Heart left ventricle (tissue), 16 donors: Measurements from ENCODE around the gene STH. TPM values are rescaled to one million over a fixed set of nuclear protein-coding genes. Genes with fewer than 3 reads are reported as not detected.

Source experiments
- ATAC-seq, 4 donors: fragments of 200-7000 bp; cut with Tn5 transposase; one replicate each; pipeline ENCODE4 v1.9.1; 2020 to 2022; ENCODE audit warnings: moderate library complexity in 4 of 4, mild to moderate bottlenecking in 3 of 4, moderate number of reproducible peaks in 1 of 4
- DNase-seq, 5 donors: peaks; one replicate each; pipeline ENCODE4 v3.0.0-alpha.2; 2020
- H3K27ac ChIP-seq, 12 donors: fragments of 200-600 bp; sonication (generic) in 4 of 12; one replicate each; pipeline versions ENCODE4 v1.5.0 to v1.8.0; 2016 to 2022; ENCODE audit warnings: mild to moderate bottlenecking in 2 of 12
- H3K27me3 ChIP-seq, 9 donors: fragments of 200-600 bp; sonication (generic) in 2 of 9; one replicate each; pipeline versions ENCODE4 v1.5.1 to v1.8.0; 2016 to 2022; ENCODE audit warnings: mild to moderate bottlenecking in 3 of 9
- H3K36me3 ChIP-seq, 9 donors: fragments of 200-600 bp; sonication (generic) in 2 of 9; one replicate each; pipeline versions ENCODE4 v1.5.0 to v1.8.0; 2018 to 2022; ENCODE audit warnings: mild to moderate bottlenecking in 2 of 9
- H3K4me1 ChIP-seq, 12 donors: fragments of 200-600 bp; sonication (generic) in 4 of 12; one replicate each; pipeline versions ENCODE4 v1.5.0 to v1.8.0; 2016 to 2022; ENCODE audit warnings: mild to moderate bottlenecking in 3 of 12
- H3K4me3 ChIP-seq, 12 donors: fragments of 200-600 bp; sonication (generic) in 4 of 12; one replicate each; pipeline versions ENCODE4 v1.5.0 to v1.8.0; 2017 to 2022; ENCODE audit warnings: mild to moderate bottlenecking in 9 of 12, moderate library complexity in 4 of 12
- H3K9me3 ChIP-seq, 12 donors: fragments of 200-600 bp; sonication (generic) in 4 of 12; one replicate each; pipeline versions ENCODE4 v1.5.0 to v1.8.0; 2016 to 2022; ENCODE audit warnings: mild to moderate bottlenecking in 1 of 12
- POLR2A ChIP-seq, 2 donors: fragments of 450-650 bp; IDR thresholded peaks; one replicate each; pipeline ENCODE4 v1.6.1; 2017; ENCODE audit warnings: antibody characterized with exemption in 2 of 2, mild to moderate bottlenecking in 2 of 2, moderate library complexity in 2 of 2
- WGBS, 4 donors: extraction: QIAGEN DNeasy Blood & Tissue Kit in 2 of 4; methylation state at CpG; one replicate each; pipeline versions ENCODE4 v1.1.5 to v1.1.7; 2013 to 2018; 5-methylcytosine and 5-hydroxymethylcytosine counted together
- intact Hi-C, 10 donors: fragments of 100-400 bp; cut with DNase I; formaldehyde crosslinking; loops; one replicate each; pipeline versions ENCODE4 v1.11.1 to v1.14.2; 2022
- polyA plus RNA-seq, 2 donors: library from polyadenylated mRNA; stranded (reverse); fragments of 200-250 nt; gene quantifications; one replicate each; pipeline ENCODE4 v1.2.3, GENCODE V29; 2013
- total RNA-seq, 9 donors: library from RNA; depleted of rRNA in 2 of 9; stranded (reverse); fragments of >200 nt in 2 of 9; fragmentation: NEBNext Ultra II Directional in 3 of 9; extraction: Animal tissue kit (Norgen Biotek cat#: 25700) in 3 of 9; gene quantifications; one replicate each; pipeline versions ENCODE4 v1.1.0 to v1.2.4, GENCODE V29; 2016 to 2023
- TF ChIP-seq, protein P1 (sequence below), 12 donors: fragments of 200-600 bp; sonication (generic) in 4 of 12; IDR thresholded peaks; one replicate each; pipeline versions ENCODE4 v1.5.0 to v1.8.0; 2018 to 2022; ENCODE audit warnings: antibody characterized with exemption in 12 of 12, mild to moderate bottlenecking in 5 of 12
- donor health status: ischemic (EF 13 %, LVEDD 7.1; RV severe dilation, severe dysfunction).
- donor health status: healthy with polysubstance abuse.
- donor health status: DM: no; HTN: yes; CAD: no.
- donor health status: DM: no; HTN: no; CAD: no.
- donor health status: ischemic (EF 25% LVEDD 6.9; RV normal size, moderate dysfunction).
- donor health status: ischemic (EF 25% LVEDD 5.7; RV mildly dilated, moderate dysfunction).
- donor health status: healthy.
- donor health status: DM: yes; HTN: yes; CAD: no.
- donor health status: ischemic (EF 35%, LVEDD 5.7; RV mildly dilated, moderate dysfunction).
- donor health status: nonischemic (EF 11% LVEDD 7.7; RV severe dilation, severe dysfunction).
- donor health status: DM: yes; HTN: yes; CAD: no.
- donor health status: PGD.
- donor health status: ischemic (EF 29% LVEDD 5.4; RV normal size, mild dysfunction).
- donor health status: nonischemic (EF 23%, LVEDD 6.1; RV moderate dilation, normal function).

STH gene
- total and polyA plus RNA-seq, 11 donors = 0.56 to 1.6 TPM; not detected in 9

DNA sequence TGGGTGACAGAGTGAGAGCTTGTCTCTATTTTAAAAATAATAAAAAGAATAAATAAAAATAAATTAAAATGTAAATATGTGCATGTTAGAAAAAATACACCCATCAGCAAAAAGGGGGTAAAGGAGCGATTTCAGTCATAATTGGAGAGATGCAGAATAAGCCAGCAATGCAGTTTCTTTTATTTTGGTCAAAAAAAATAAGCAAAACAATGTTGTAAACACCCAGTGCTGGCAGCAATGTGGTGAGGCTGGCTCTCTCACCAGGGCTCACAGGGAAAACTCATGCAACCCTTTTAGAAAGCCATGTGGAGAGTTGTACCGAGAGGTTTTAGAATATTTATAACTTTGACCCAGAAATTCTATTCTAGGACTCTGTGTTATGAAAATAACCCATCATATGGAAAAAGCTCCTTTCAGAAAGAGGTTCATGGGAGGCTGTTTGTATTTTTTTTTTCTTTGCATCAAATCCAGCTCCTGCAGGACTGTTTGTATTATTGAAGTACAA, 8.5 kb downstream of the STH start:
- ATAC-seq = no peak

DNA sequence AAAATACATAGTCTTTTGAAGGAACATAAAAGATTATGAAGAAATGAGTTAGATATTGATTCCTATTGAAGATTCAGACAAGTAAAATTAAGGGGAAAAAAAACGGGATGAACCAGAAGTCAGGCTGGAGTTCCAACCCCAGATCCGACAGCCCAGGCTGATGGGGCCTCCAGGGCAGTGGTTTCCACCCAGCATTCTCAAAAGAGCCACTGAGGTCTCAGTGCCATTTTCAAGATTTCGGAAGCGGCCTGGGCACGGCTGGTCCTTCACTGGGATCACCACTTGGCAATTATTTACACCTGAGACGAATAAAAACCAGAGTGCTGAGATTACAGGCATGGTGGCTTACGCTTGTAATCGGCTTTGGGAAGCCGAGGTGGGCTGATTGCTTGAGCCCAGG, 9.5 kb downstream of the STH start:
- Histone ChIP-seq H3K27me3 (no peaks in the 10 kb centered on the region), H3K27ac (no peak overlapping the region), H3K36me3 (no peaks in the 10 kb centered on the region), H3K4me1 (peaks cover 0 to 9% (median 0%) of the 10 kb centered on the region in 12 donors), H3K4me3 (no peak overlapping the region), H3K9me3 (no peaks in the 10 kb centered on the region)
- WGBS, 4 donors = 87 to 94% (median 92%) methylated on average over 9 of the region's 9 CpGs
- no peak for DNase-seq
- intact Hi-C loops = loop anchor here in 1 of 10 donors (10.0 kb wide), 1 partner anchor 276 kb away; no protein-coding TSS in a partner anchor
- TF ChIP-seq POLR2A (IDR thresholded peaks at IDR 0.05) = no peak
- TF ChIP-seq, protein P1, sequence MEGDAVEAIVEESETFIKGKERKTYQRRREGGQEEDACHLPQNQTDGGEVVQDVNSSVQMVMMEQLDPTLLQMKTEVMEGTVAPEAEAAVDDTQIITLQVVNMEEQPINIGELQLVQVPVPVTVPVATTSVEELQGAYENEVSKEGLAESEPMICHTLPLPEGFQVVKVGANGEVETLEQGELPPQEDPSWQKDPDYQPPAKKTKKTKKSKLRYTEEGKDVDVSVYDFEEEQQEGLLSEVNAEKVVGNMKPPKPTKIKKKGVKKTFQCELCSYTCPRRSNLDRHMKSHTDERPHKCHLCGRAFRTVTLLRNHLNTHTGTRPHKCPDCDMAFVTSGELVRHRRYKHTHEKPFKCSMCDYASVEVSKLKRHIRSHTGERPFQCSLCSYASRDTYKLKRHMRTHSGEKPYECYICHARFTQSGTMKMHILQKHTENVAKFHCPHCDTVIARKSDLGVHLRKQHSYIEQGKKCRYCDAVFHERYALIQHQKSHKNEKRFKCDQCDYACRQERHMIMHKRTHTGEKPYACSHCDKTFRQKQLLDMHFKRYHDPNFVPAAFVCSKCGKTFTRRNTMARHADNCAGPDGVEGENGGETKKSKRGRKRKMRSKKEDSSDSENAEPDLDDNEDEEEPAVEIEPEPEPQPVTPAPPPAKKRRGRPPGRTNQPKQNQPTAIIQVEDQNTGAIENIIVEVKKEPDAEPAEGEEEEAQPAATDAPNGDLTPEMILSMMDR (IDR thresholded peaks at IDR 0.05) = no peak
- ATAC-seq = no peak

More for the DNA sequence above, 8.5 kb downstream of the STH start:
- no peaks in the 10 kb centered on the region for H3K36me3 ChIP-seq
- DNase-seq = no peak
- H3K27ac ChIP-seq = no peak overlapping the region
- intact Hi-C loops = loop anchor here in 1 of 10 donors (10.0 kb wide), 1 partner anchor 277 kb away; no protein-coding TSS in a partner anchor
- TF ChIP-seq, protein P1 (IDR thresholded peaks at IDR 0.05) = no peak
- TF ChIP-seq POLR2A (IDR thresholded peaks at IDR 0.05) = no peak
- no peak overlapping the region for H3K4me3 ChIP-seq
- 56 to 68% (median 61%) methylated on average over 2 of the region's 2 CpGs for WGBS, 4 donors
- H3K27me3 ChIP-seq = no peaks in the 10 kb centered on the region
- no peaks in the 10 kb centered on the region for H3K9me3 ChIP-seq
- H3K4me1 ChIP-seq = peaks cover 0 to 17% (median 0%) of the 10 kb centered on the region in 12 donors

DNA sequence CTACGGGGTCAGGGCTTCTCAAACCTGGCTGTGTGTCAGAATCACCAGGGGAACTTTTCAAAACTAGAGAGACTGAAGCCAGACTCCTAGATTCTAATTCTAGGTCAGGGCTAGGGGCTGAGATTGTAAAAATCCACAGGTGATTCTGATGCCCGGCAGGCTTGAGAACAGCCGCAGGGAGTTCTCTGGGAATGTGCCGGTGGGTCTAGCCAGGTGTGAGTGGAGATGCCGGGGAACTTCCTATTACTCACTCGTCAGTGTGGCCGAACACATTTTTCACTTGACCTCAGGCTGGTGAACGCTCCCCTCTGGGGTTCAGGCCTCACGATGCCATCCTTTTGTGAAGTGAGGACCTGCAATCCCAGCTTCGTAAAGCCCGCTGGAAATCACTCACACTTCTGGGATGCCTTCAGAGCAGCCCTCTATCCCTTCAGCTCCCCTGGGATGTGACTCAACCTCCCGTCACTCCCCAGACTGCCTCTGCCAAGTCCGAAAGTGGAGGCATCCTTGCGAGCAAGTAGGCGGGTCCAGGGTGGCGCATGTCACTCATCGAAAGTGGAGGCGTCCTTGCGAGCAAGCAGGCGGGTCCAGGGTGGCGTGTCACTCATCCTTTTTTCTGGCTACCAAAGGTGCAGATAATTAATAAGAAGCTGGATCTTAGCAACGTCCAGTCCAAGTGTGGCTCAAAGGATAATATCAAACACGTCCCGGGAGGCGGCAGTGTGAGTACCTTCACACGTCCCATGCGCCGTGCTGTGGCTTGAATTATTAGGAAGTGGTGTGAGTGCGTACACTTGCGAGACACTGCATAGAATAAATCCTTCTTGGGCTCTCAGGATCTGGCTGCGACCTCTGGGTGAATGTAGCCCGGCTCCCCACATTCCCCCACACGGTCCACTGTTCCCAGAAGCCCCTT, 10.9 kb downstream of the STH start:
- no peaks in the 10 kb centered on the region for H3K4me1 ChIP-seq
- peak in 2 of 5 donors; percentile 39 for DNase-seq
- no peaks in the 10 kb centered on the region for H3K27me3 ChIP-seq
- ATAC-seq = no peak
- H3K9me3 ChIP-seq = no peaks in the 10 kb centered on the region
- H3K36me3 ChIP-seq = no peaks in the 10 kb centered on the region
- WGBS, 4 donors = 79 to 83% (median 82%) methylated on average over 24 to 33 of the region's 33 CpGs
- H3K27ac ChIP-seq = no peak overlapping the region
- TF ChIP-seq POLR2A (IDR thresholded peaks at IDR 0.05) = no peak
- TF ChIP-seq, protein P1 (IDR thresholded peaks at IDR 0.05) = no peak
- intact Hi-C loops = loop anchor here in 1 of 10 donors (10.0 kb wide), 1 partner anchor 275 kb away; no protein-coding TSS in a partner anchor
- H3K4me3 ChIP-seq = no peak overlapping the region

DNA sequence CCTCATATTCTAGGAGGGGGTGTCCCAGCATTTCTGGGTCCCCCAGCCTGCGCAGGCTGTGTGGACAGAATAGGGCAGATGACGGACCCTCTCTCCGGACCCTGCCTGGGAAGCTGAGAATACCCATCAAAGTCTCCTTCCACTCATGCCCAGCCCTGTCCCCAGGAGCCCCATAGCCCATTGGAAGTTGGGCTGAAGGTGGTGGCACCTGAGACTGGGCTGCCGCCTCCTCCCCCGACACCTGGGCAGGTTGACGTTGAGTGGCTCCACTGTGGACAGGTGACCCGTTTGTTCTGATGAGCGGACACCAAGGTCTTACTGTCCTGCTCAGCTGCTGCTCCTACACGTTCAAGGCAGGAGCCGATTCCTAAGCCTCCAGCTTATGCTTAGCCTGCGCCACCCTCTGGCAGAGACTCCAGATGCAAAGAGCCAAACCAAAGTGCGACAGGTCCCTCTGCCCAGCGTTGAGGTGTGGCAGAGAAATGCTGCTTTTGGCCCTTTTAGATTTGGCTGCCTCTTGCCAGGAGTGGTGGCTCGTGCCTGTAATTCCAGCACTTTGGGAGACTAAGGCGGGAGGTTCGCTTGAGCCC, 11.6 kb downstream of the STH start:
- peak in 1 of 5 donors; percentile 35 for DNase-seq
- no peaks in the 10 kb centered on the region for H3K4me1 ChIP-seq
- no peak for ATAC-seq
- no peaks in the 10 kb centered on the region for H3K9me3 ChIP-seq
- 82 to 91% (median 86%) methylated on average over 16 of the region's 16 CpGs for WGBS, 4 donors
- H3K4me3 ChIP-seq = no peak overlapping the region
- H3K27me3 ChIP-seq = no peaks in the 10 kb centered on the region
- intact Hi-C loops = no loop called here
- no peaks in the 10 kb centered on the region for H3K36me3 ChIP-seq
- TF ChIP-seq, protein P1 (IDR thresholded peaks at IDR 0.05) = no peak
- no peak for TF ChIP-seq POLR2A (IDR thresholded peaks at IDR 0.05)
- H3K27ac ChIP-seq = no peak overlapping the region
